ENCODE measurements around the gene SCARF1. TPM values are rescaled to one million over a fixed set of nuclear protein-coding genes. Genes with fewer than 3 reads are reported as not detected.
A peak's percentile ranks its signal among the peaks of the same experiment; 100 is the strongest.

SCARF1 gene
- total RNA-seq, 1 donor from 2014 or later: 8.0 TPM

- H3K4me3 Mint-ChIP-seq: no peak overlapping the region
- H3K36me3 Mint-ChIP-seq (ENCODE audit: low read depth): peaks cover 59% of the 10 kb centered on the region
- no peak for TF ChIP-seq CTCF (IDR thresholded peaks at IDR 0.05)
- intact Hi-C loops (cut with micrococcal nuclease): no loop called here
- peak overlapping the region; percentile 63 for H3K27ac Mint-ChIP-seq
- DNase-seq: no peak
- peaks cover 36% of the 10 kb centered on the region for H3K4me1 Mint-ChIP-seq
- peaks cover 2% of the 10 kb centered on the region for H3K9me3 Mint-ChIP-seq
- POLR2A ChIA-PET: interaction anchor here (1.0 to 17.0 kb wide), 6 partner anchors 9 to 377 kb away, joined by 3 to 336 read pairs (median 26); partner anchors contain the start of genes INPP5K and SLC43A2
- ATAC-seq (ENCODE audit: low read depth): no peak
- CTCF ChIA-PET: interaction anchor here (2.4 kb wide), 1 partner anchor 31 kb away, joined by 10 read pairs; no protein-coding TSS in a partner anchor
- no peaks in the 10 kb centered on the region for H3K27me3 Mint-ChIP-seq
Measured at GRCh38 chr17:1604831-1605528, 40.6 kb downstream of the SCARF1 start.

- Mint-ChIP-seq H3K27ac (no peak overlapping the region), H3K9me3 (peaks cover 2% of the 10 kb centered on the region), H3K4me1 (peaks cover 16% of the 10 kb centered on the region), H3K27me3 (no peaks in the 10 kb centered on the region), H3K4me3 (no peak overlapping the region), H3K36me3 (ENCODE audit: low read depth) (peaks cover 43% of the 10 kb centered on the region)
- DNase-seq (no peak), ATAC-seq (ENCODE audit: low read depth) (no peak)
- TF ChIP-seq CTCF (IDR thresholded peaks at IDR 0.05): no peak
- ChIA-PET CTCF (no interaction called here), POLR2A (interaction anchor here (0.5 to 4.7 kb wide), 2 partner anchors 26 to 153 kb away, joined by 3 to 46 read pairs; partner anchors contain the start of gene SLC43A2)
- intact Hi-C loops (cut with micrococcal nuclease): no loop called here
Measured at GRCh38 chr17:1601571-1601970, 44.0 kb downstream of the SCARF1 start.

GRCh38 chr17:1598399-1599095 is 47.0 kb downstream of the SCARF1 start:
- Mint-ChIP-seq H3K4me1 (peaks cover 25% of the 10 kb centered on the region), H3K9me3 (peaks cover 2% of the 10 kb centered on the region), H3K36me3 (ENCODE audit: low read depth) (peaks cover 39% of the 10 kb centered on the region), H3K27ac (no peak overlapping the region), H3K4me3 (no peak overlapping the region), H3K27me3 (no peaks in the 10 kb centered on the region)
- CTCF ChIA-PET: interaction anchor here (1.0 kb wide), 1 partner anchor 24 kb away, joined by 3 read pairs; no protein-coding TSS in a partner anchor
- no peak for DNase-seq
- POLR2A ChIA-PET: interaction anchor here (0.6 to 4.7 kb wide), 3 partner anchors 8 to 29 kb away, joined by 3 to 46 read pairs (median 4); partner anchors contain the start of gene SLC43A2
- ATAC-seq (ENCODE audit: low read depth): no peak
- intact Hi-C loops (cut with micrococcal nuclease): no loop called here
- no peak for TF ChIP-seq CTCF (IDR thresholded peaks at IDR 0.05)

- DNase-seq (no peak), ATAC-seq (ENCODE audit: low read depth) (no peak)
- Mint-ChIP-seq H3K27ac (no peak overlapping the region), H3K9me3 (peaks cover 2% of the 10 kb centered on the region), H3K27me3 (no peaks in the 10 kb centered on the region), H3K4me3 (no peak overlapping the region), H3K36me3 (ENCODE audit: low read depth) (peaks cover 41% of the 10 kb centered on the region), H3K4me1 (peaks cover 31% of the 10 kb centered on the region)
- intact Hi-C loops (cut with micrococcal nuclease): no loop called here
- no peak for TF ChIP-seq CTCF (IDR thresholded peaks at IDR 0.05)
- CTCF ChIA-PET: interaction anchor here (1.0 kb wide), 1 partner anchor 24 kb away, joined by 3 read pairs; no protein-coding TSS in a partner anchor
- POLR2A ChIA-PET: interaction anchor here (0.7 to 4.7 kb wide), 4 partner anchors 9 to 30 kb away, joined by 4 to 46 read pairs (median 8); partner anchors contain the start of gene SLC43A2
Measured at GRCh38 chr17:1597861-1598342, 47.6 kb downstream of the SCARF1 start.
